NCI-H1092 (cell line): ENCODE data around the gene ZNF587B.
"Not testable (repeated sequence)": the region's sequence is repeated elsewhere in the genome, so short reads cannot be mapped to it uniquely, and the experiment has no call there.

Experiments used
- DNase-seq: peaks from one replicate; lab custom pipeline; 2025; lab: John Stamatoyannopoulos, UW

Gene ZNF587B

DNA sequence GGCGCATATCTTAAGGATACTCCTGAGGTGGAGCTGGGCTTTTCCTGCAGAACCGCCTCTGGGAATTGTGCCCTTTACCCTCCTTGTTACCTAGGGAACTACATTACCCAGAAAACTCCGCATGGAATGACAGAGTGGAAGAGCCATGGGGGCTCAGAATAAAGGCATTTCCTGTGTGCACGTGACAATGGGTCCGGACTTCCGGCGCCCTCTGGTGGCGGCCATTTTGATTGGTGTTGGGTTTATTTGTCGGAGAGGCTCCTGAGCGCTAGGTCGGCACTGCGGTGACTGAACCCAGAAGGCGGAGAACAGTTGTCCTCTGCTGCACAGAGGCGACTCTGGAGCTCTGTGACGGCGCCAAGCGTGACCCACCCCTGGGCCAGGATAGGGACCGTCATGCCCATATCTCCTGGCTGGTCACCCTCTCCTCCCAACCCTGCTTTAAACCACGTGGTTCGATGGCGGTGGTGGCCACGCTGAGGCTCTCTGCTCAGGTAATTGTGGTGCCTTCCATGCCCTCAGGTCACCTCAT lies at the start of gene ZNF587B:
TSS of gene ZNF587B (plus strand) at position 229 of the 532 bp plus-strand sequence. CDS start at position 459, 230 bp downstream.
- no peak for DNase-seq

- DNase-seq, result no peak
Measured at GRCh38 chr19:57786286-57786685, 43.8 kb upstream of the ZNF587B start.

DNA sequence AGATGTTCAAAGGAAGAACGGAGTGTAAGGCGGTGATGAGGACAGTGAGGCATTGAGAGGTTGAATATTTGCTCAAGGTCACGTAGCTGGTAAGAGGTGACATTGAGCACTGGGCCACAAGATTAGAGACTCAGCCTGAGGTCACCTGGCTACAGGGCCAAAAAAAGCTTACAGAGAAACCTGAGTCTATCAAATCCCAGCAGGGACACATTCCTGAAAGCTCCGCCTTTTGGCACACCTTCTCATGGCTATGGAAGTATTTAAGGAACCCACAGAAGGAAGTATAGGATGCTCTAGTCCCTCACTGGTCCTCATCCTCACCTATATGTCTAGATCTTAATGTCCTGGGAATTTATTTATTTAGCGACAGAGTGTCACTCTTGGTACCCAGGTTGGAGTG lies 43.2 kb upstream of the ZNF587B start:
- no peak for DNase-seq

- DNase-seq, result no peak
Measured at GRCh38 chr19:57788114-57788692, 41.9 kb upstream of the ZNF587B start.

DNA sequence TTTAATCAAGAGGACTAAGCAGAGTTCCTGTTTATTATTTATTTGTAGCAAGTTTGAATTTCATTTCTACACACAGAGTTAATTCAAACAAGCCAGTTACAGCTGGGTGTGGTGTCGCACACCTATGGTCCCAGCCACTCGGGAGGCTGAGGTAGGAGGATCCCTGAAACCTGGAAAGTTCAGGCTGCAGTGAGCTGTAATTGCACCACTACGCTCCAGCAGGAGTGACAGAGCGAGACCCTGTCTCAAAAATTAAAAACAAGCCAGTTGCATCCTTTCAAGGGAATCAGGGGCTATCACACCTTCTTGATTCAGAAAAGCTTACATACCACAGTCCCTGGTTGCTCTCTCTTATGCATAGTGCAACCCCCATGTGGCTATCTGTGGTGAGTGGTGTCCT lies 40.8 kb upstream of the ZNF587B start:
- DNase-seq, result no peak

DNA sequence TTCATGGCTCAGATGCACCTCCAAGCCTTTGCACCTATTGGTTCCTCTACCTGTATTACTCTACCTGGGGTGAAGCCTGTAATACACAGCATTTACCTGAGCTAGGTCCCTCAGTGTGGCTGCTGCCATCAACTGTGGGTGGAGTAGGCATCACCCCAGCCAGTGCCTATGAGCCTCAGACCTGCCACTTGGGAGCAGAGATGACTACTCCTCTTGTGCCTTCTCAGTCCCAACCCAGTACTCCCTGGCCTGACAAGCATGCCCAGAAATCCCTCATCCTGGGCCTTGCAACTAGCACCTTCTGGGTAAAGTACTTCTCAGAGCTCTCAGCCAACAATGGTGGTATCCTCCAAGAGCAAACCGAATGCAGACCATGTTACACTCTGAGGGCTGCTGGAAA lies 33.5 kb upstream of the ZNF587B start:
- DNase-seq, result not testable (repeated sequence)

DNA sequence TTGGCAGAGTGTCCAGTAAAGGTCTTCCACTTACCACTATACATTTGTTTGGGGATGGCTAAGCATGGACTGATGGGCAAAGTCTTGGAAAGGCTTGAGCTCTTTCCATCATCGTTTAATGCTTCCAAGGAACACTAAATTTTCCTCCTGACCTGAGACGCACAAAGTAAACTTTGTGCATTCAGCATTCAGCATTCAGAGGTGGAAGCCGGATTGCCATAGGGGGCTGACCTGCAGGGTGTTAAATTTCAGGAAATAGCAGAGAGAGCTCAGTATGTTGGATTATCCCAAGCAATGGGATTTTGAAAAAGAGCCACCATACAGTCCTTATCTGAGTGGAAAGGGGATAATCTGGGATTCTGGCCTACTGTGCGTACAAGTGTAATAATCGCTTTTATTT lies 29.4 kb upstream of the ZNF587B start:
- DNase-seq, result no peak

DNA sequence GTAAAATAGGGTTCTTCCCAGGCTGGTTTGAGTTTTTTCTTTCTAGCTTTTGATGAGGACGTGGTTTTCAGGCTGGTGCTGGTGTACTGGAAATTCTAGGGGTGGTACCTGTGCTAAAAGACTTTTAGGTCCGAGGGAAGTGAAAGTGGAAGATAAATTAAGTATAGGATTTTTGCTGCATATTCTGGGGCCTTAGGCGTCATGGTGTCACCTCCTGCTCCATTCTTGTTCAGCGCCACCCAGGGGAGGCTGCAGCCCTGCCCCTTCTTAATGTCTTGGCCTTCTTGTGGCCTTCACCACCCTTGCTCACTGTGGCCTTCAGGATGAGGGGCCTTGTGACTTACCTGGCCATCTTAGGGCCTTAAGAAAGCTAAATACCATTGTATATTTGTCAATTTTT lies 27.8 kb upstream of the ZNF587B start:
- DNase-seq, result no peak

DNA sequence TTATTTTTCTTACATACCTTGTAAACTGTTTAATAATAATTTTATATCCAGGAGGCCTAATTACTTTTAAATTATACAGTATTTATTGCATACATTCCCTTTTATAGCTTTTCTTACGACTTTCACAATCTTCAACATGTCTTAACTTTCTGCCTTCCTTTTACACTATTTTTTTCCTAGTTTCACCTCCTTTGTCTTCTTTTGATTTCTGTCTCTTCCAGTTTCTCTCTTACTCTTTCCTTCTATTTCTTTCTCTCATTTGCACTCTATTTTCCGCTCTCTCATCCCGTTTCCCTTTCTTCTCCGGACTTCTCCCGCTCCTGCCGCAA lies 26.9 kb upstream of the ZNF587B start:
- DNase-seq, result no peak

DNA sequence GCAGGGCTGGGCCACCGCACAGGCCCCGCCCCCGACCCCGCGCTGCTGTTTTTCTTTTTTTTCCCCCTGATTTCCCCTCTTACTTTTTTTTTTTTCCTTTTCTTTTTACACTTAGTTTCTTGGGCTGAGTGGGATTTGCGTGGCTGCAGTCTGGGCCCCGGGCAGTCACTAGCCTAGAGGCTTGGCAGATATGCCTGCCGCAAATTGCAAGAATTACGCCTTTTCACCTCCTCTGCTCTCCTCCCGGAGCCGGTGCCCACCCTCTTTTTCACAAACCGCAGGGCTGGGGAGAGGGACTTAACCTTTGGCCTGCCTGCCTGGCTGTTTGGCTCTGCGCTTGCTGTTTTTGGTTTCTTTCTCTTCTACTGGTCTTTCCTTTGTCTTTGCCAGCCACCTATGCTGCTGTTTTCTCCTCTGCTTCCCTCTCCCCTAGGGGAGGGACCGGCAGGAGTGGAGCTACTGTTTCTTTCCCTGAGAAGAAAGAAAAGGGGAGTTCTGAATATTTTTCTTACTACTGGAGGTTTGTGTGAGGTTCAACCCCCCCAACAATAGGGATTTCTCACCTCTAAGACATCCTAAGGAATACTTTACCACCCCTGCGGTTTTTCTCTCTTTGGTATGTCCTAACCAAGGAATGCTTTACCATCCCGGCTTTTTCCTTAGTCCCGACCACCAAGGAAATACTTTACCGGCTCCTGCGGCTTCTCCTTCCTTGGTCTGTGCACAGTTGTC lies 26.3 kb upstream of the ZNF587B start:
- no peak for DNase-seq

- DNase-seq, result no peak
Measured at GRCh38 chr19:57807541-57807940, 22.6 kb upstream of the ZNF587B start.

DNA sequence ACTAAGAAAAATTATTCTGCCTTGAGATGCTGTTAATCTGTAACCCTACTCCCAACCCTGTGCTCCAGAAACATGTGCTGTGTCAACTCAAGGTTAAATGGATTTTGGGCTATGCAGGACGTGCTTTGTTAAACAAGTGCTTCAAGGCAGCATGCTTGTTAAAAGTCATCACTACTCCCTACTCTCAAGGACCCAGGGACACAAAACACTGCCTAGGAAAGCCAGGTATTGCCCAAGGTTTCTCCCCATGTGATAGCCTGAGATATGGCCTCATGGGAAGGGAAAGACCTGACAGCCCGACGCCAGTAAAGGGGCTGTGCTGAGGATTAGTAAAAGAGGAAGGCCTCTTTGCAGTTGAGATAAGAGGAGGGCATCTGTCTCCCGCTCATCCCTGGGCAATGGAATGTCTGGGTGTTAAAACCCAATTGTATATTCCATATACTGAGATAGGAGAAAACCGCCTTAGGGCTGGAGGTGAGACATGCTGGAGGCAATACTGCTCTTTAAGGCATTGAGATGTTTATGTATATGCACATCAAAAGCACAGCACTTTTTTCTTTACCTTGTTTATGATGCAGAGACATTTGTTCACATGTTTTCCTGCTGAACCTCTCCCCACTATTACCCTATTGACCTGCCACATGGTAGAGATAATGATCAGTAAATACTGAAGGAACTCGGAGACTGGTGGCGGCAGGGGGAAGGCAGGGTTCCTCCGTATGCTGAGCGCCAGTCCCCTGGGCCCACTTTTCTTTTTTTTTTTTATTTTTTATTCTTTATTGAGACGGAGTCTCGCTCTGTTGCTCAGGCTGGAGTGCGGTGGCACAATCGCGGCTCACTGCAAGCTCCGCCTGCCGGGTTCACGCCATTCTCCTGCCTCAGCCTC lies 19.4 kb upstream of the ZNF587B start:
- not testable (repeated sequence) for DNase-seq

- no peak for DNase-seq
Measured at GRCh38 chr19:57812226-57812625, 17.9 kb upstream of the ZNF587B start.

GRCh38 chr19:57812975-57813820 lies 16.9 kb upstream of the ZNF587B start:
- not testable (repeated sequence) for DNase-seq

DNA sequence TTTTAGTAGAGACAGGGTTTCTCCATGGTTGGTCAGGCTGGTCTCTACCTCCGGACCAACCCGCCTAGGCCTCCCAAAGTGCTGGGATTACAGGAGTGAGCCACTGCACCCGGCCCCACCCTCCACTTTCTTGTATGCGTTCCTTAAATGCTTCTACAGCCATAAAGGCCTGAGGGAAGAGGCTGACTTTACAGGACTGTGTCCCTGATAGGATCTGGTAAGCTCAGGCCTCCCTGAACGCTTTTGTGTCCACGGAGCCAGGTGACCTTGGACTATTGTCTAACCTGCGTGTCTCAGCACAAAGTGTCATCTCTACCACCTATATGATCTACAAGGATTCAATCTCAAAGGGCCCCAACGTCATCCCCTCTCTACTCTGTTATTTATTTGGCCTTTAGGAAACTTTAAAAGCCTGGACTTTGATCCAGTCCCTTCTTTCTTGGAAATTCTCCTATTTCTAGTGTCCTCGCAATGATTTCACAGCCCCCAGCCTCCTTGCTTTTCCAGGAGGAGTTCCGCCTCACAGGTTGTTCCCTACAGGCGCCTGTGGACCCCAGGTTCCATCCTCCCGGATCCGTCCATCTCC lies 16.1 kb upstream of the ZNF587B start:
- no peak for DNase-seq

DNA sequence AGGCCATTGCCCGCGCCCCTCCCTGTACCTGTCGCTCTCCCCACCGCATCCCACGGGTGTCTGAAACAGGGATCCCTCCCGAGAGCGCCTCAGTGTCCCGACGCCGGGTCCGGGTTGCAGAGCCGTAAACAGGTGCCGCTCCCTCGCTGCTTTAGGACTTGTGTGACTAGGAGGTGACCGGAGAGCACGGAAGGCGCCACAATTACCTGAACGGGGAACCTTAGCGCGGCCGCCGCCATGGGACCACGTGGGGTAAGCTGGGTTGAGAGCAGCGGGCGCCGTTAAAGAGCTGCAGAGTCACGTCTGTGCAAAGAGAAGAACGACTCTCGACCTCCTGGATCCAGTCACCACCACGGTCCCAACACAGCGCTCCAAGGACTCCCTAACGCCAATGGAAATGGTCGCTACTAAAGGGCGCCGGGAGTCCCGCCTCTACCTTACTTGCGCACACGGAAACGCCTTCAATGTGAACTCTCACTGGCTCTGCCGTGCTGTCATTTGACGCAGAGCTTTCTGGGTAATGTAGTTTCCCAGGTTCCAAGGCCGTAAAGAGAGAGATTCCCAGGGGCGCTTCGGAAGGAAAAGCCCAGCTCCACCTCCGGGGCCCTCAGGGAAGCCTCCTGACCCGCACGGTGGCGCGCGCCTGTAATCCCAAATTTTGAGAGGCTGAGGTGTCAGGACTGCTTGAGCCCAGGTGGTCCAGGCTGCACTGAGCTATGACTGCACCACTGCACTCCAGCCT lies 15.4 kb upstream of the ZNF587B start, which contains the start of gene ZNF552:
TSS of gene ZNF552 (minus strand) at position 409 of the 742 bp plus-strand sequence. CDS start at position 239, 170 bp downstream.
- peak; percentile 69 for DNase-seq

DNA sequence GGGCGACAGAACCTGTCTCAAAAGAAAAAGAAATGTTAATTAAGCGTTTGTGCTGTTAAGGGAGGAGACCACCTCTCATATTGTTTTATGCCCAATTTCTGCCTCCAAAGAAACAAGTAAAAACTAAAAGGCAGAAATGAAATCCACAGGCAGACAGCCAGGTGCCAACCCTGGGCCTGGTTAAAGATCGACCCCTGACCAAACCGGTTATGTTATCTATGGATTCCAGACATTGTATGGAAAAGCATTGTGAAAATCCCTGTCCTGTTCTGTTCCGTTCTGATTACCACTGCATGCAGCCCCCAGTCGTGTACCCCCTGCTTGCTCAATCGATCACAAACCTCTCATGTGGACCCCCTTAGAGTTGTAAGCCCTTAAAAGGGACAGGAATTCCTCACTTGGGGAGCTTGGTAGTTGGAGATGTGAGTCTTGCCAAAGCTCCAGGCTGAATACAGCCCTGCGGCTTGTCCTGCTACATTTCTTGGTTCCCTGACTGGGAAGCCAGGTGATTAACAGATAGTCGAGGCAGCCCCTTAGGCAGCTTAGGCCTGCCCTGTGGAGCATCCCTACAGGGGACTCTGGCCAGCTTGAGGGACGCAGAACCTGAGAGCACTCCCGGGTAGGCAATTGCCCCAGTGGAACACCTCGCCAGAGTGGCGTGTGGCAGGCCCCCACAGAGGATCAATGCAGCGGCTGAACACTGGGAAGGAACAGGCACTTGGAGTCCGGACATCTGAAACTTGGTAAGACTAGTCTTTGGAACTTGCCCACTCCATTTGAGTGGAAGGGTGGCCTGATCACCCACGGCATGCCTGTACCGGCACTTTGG lies 14.6 kb upstream of the ZNF587B start:
- no peak for DNase-seq

- DNase-seq, result no peak
Measured at GRCh38 chr19:57816652-57817051, 13.4 kb upstream of the ZNF587B start.

DNA sequence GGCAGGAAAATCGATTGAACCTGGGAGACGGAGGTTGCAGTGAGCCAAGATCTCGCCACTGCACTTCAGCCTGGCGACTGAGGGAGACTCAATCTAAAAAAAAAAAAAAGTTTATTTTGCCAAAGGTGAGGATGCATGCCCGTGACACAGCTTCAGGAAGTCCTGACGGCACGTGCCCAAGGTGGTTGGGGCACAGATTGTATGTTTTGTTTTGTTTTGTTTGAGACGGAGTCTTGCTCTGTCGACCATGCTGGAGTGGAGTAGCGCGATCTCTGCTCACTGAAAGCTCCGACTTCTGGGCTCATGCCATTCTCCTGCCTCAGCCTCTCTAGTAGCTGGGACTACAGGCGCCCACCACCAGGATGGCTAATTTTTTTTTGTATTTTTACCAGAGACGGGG lies 12.1 kb upstream of the ZNF587B start:
- DNase-seq, result no peak

- DNase-seq, result no peak
Measured at GRCh38 chr19:57818378-57818777, 11.7 kb upstream of the ZNF587B start.
